Parathyroid adenoma (tissue), 2 donors: Measurements from ENCODE around the gene FGA.

Source experiments
- H2AFZ ChIP-seq: fragments of 300-600 bp; sonication (generic); one replicate; pipeline ENCODE4 v1.7.0; 2017; ENCODE audit warnings: antibody characterized with exemption, mild to moderate bottlenecking
- H3K27ac ChIP-seq: fragments of 300-600 bp; sonication (generic); one replicate; pipeline ENCODE4 v1.7.0; 2017
- H3K27me3 ChIP-seq: fragments of 300-600 bp; sonication (generic); one replicate; pipeline ENCODE4 v1.7.0; 2017; ENCODE audit warnings: low read length; ENCODE audit not compliant: control insufficient read depth, insufficient read depth
- H3K36me3 ChIP-seq: fragments of 300-600 bp; sonication (generic); one replicate; pipeline ENCODE4 v1.7.0; 2017; ENCODE audit warnings: low read length; ENCODE audit not compliant: control insufficient read depth, insufficient read depth
- H3K4me1 ChIP-seq: fragments of 300-600 bp; sonication (generic); one replicate; pipeline ENCODE4 v1.7.0; 2017; ENCODE audit warnings: control low read depth
- H3K4me2 ChIP-seq: fragments of 300-600 bp; sonication (generic); one replicate; pipeline ENCODE4 v1.7.0; 2017; ENCODE audit warnings: low read length
- H3K4me3 ChIP-seq: fragments of 300-600 bp; sonication (generic); one replicate; pipeline ENCODE4 v1.7.0; 2017; ENCODE audit warnings: low read depth, low read length
- H3K79me2 ChIP-seq: fragments of 300-600 bp; sonication (generic); one replicate; pipeline ENCODE4 v1.7.0; 2017; ENCODE audit warnings: control low read depth
- H3K9ac ChIP-seq: fragments of 300-600 bp; sonication (generic); one replicate; pipeline ENCODE4 v1.7.0; 2017; ENCODE audit warnings: mild to moderate bottlenecking
- H3K9me3 ChIP-seq: fragments of 300-600 bp; sonication (generic); one replicate; pipeline ENCODE4 v1.7.0; 2017; ENCODE audit warnings: low read length; ENCODE audit not compliant: control insufficient read depth
- CTCF ChIP-seq: fragments of 300-600 bp; sonication (generic); IDR thresholded peaks from one replicate; pipeline ENCODE4 v1.7.0; 2017; ENCODE audit warnings: antibody characterized with exemption, mild to moderate bottlenecking
- donor health status: primary hyperparathyroidism.

The FGA gene

GRCh38 chr4:154545689-154546088, 44.9 kb downstream of the FGA start:
- Histone ChIP-seq H3K9ac (no peak overlapping the region), H3K4me3 (no peak overlapping the region), H3K79me2 (peaks cover 4% of the 10 kb centered on the region), H3K36me3 (no peaks in the 10 kb centered on the region), H3K27ac (no peak overlapping the region), H3K9me3 (no peaks in the 10 kb centered on the region), H2AFZ (no peak overlapping the region), H3K4me2 (no peak overlapping the region), H3K27me3 (no peaks in the 10 kb centered on the region), H3K4me1 (peaks cover 4% of the 10 kb centered on the region)
- no peak for TF ChIP-seq CTCF

- Histone ChIP-seq H3K27ac (no peak overlapping the region), H3K4me1 (no peaks in the 10 kb centered on the region), H3K36me3 (no peaks in the 10 kb centered on the region), H3K27me3 (no peaks in the 10 kb centered on the region), H3K9me3 (no peaks in the 10 kb centered on the region), H3K9ac (no peak overlapping the region), H3K79me2 (no peaks in the 10 kb centered on the region), H2AFZ (no peak overlapping the region), H3K4me3 (no peak overlapping the region), H3K4me2 (no peak overlapping the region)
- no peak for TF ChIP-seq CTCF
These were observed 48.2 kb downstream of the FGA start for GRCh38 chr4:154542271-154542879.
